ENCODE data around the gene RNF169.

- TF ChIP-seq POLR2AphosphoS5 (IDR thresholded peaks at IDR 0.05) (no peak), CTCF (IDR thresholded peaks at IDR 0.05) (no peak), POLR2A (IDR thresholded peaks at IDR 0.05) (no peak)
These were observed 6.8 kb downstream of the RNF169 start for GRCh38 chr11:74755395-74755995.
